ENCODE results near the gene CASP5.
"Not testable (repeated sequence)": the region's sequence is repeated elsewhere in the genome, so short reads cannot be mapped to it uniquely, and the experiment has no call there.

Gene CASP5

GRCh38 chr11:105023003-105023402, at the start of gene CASP5:
CASP5 (minus strand) TSS chr11:105023168; CDS start chr11:105023136, 32 bp downstream.
- no peak for DNase-seq

DNA sequence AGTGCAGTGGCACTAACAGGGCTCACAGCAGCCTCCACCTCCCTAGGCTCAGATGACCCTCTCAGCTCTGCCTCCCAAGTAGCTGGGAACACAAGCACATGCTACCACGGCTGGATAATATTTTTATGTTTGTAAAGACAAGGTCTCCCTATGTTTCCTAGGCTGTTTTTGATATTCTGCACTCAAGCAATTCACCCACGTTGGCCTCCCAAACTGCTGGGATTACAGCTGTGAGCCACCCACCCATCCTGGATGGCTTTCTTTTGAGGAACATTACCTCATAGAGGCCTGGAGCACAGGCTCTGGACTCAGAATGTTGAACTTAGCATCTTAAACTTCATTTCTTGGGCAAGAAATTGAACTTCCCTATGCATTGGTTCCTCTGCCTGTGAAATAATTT, 49.1 kb upstream of the CASP5 start:
- not testable (repeated sequence) for DNase-seq

GRCh38 chr11:105071089-105071732, 48.2 kb upstream of the CASP5 start:
- DNase-seq, result no peak

GRCh38 chr11:105070306-105070705, 47.3 kb upstream of the CASP5 start:
- DNase-seq, result no peak

DNA sequence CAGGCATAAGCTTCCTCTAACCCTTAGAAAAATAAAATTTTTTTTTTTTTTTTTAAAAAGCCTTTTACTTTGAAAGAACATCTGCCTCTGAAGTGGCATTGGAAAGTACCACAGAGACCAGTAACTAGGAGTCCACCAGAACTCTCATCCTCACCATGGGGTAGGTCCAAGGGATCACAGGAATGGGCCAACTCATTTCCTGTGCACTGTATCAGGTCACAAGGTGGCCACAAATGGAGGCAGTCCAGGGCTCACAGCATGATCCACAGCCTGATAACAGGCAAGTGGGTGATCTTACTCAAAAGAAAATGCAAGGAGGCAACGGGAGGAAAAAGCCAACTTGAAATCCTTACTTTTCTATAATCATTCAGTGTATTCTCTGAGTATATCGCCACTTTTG, 46.8 kb upstream of the CASP5 start:
- DNase-seq, result not testable (repeated sequence)

DNA sequence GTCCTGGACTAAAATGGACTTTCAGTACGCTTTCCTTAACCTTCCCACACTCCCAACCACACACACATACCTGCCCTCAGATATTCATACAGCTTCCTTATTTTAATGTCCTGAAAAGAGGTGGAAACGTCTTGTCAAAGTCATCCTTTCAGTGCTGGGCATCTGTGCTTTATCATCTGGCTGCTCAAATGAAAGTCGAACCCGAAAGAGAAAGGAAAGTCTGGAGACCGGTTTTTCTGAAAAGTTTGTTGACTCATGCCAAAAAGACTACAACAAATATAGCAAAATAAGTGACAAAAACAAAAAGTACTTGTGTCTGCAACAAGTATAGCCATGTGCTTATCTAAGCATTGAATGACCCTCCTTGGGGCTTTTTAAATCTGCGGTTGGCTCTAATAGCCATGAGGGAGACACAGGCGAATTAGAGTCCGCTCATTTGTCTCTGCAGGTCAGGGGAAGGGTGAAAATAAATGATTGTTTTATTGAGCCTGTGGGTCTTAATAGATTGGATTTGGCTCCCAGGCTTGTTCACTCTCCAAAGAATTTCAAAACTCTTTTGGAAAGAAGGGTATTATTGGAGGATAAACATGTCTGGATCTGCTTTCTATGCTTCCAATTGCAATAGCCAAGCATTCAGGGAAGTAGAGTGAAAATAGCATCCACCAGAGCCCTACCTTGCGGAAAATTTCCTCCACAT, 40.4 kb upstream of the CASP5 start:
- DNase-seq, result not testable (repeated sequence)

DNA sequence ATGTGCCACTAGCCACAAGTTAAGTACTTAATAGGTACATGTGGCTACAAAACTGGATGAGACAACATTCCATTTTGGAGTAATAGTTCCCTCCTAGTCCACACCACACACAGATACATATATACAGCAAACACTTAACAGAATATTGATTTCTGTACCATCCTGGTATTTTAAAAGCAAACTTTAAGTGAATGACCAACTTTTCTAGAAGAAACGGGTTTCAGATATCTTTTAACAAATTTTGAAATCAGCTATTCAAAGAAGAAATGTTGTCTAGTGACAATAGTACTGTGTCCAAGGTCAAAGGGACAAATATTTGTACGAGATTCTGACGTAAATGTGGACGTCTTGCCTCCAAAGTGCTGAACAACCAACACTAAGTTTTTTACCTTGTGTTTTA, 34.5 kb upstream of the CASP5 start:
- DNase-seq, result no peak

- no peak for DNase-seq
Measured at GRCh38 chr11:105056446-105056845, 33.5 kb upstream of the CASP5 start.

DNA sequence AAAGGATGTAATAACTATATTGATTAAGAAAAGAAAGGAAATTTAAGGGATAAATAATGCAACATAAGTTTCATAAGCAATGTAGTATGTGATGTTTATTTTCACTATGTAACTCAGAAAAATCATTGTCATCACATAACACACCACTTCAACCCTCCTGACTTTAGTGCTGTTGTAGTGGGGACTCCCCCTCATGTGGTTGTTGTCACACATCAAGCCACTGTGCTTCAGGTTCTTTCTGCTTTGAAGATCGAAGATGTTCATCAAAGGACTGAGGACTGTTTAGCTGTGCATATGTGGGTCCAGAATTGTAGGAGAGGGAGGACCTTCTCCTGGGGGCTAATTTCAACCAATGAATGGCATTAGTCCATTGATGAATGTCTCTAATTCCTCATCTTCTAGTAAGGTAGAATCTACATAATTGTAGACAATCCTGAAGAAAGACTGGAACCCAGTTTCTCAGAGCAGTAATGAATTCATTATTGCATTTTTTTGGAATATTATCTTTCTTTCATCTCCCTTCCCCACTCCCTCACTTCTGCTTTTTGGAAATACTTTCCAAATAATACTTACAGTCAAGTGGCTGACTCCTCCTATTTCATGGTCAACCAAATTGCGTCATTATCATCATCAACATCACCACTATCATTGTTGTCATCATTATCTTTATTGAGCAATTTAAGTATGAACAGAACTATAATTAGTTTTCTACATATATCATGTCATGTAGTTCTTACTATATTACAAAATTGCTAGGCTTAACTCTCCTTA, 31.9 kb upstream of the CASP5 start:
- no peak for DNase-seq

- DNase-seq, result no peak
Measured at GRCh38 chr11:105052487-105052886, 29.5 kb upstream of the CASP5 start.

DNA sequence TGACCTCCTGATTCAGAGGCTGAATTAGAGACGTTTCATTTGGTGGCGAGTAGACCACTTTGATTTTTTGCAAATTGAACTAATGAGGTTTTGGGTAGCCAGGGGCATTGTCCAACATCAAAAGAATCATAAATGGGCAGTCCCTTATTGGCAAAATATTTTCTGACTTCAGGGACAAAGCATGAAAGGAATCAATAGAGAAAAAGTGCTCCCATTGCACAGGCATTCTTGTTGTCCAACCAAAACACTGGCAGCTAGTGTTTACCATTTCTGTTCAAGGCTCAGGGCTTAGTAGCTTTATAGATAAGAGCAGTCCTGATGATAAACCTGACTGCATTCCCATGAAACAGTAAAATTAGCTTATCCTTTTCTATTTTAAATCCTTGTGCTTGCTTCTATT, 28.6 kb upstream of the CASP5 start:
- DNase-seq, result no peak

DNA sequence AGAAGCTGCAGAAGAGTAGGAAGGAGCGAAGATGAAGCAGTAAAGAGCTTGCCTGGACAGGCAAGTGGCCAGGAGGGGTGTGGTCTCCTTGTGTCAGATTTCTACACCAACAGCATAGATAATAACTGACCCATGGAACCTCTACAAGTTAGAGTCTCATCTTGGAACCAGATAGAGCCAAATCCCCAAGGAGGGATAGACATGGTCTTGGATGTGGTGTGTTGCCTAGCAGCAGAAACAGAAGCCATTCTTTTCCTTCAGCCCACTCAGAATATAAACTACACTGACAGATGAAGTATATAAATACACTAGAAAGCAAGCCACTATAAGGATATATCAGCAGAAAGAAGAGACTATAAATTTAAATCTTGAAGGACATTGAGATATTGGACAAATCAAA, 26.5 kb upstream of the CASP5 start:
- no peak for DNase-seq

DNA sequence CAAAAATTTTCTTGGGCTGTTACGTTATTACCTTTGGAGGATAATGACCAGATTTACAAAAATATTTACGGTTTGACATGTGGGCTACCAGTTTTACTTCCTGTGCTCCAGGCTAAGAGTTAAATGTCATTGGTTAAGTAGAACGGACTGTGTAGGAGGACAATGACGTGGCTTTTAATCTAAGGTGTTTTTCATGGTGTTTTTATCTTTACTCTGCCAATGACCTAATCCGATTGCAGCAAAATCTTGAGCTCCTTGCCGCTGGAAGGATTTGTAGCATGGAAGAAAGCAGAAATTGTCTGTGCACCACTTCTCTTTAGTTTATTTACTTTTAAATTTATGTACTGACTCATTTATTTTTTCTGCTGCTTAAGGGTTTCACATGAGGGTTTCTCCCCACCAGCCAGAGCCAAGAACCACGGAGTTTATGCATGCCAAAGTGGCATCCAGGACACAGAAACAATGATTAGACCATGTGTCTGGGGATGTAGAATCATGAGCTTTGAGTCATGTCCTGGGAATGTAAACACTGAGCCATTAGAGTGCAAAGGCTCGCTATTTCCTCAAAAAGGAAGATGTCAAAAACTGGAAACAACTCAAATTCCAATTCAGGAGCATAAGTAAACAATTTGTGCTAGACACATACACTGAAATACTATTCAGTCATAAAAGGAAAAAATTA, 24.1 kb upstream of the CASP5 start:
- DNase-seq, result no peak

- DNase-seq, result no peak
Measured at GRCh38 chr11:105045676-105046296, 22.8 kb upstream of the CASP5 start.

DNA sequence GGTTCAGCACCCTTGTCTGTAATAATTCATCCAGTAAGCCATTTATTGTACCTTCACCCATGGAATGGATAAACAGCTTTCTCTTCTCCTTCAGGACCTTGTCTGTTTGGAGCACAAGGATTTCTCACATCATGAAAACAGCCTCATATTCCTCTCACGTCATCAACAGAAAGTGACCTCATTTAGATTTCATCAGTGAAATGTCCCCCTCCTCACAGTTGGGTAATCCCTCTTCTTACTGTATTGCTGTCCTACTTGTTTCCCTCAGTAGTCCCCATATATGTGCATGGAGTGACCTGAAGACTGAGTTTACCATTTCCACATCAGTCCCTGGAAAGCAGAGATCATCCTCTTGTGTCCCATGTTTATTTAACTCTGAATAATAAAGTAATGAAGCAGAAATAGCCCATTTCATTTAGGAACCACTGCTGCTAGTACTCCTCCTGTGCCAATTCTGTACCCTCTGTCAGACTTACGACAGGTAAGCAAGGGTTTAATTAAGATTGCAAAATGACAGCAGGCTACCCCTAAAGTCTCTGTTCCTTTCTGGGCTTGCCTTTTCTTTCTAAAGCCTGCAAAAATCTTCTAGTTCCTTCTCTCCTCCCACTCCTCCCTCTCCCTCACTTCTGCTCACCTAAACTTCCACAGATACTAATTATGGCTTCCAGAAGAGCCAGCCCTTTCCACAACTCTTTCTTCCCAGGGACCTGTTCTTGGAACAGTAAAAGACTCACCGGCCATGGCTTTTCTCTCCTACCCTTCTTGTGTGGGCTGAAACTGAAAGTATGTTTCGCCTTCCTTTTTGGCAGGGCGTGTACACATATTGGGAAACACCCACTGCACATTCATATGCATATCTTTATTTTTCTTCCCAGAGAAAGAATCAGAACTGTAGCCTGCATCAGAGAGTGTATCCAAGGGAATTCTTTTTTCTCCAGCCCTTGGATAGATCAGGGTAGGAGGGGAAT, 21.9 kb upstream of the CASP5 start, which contains the start of gene CARD16:
Gene CARD16 (minus strand): TSS at position 779 of the 968 bp plus-strand sequence. CDS start 38 bp downstream, at position 741.
- DNase-seq, result not testable (repeated sequence)

DNA sequence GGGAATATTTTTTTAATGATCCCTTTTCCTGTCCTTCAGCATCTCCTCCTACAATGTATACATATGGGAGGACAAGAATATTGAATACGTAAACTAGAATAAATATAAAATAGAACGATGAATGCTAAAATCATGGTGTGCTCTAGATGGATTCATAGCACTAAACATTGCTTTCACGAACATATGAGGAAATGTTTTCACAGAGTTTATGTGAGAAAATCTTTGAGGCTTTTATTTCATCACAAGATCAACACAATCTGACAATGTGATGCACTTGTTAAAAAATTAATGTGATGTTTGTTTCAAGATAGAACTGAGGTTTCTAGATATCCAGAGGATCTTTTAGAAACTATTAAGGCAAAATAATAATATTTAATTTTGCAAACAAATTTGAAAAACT, 19.2 kb upstream of the CASP5 start:
- no peak for DNase-seq

- no peak for DNase-seq
Measured at GRCh38 chr11:105040703-105041102, 17.7 kb upstream of the CASP5 start.

- no peak for DNase-seq
Measured at GRCh38 chr11:105034813-105035620, 12.0 kb upstream of the CASP5 start, which contains the start of gene CASP1. CASP1 (minus strand) TSS chr11:105035144; CDS start chr11:105035113, 31 bp downstream.

- DNase-seq, result not testable (repeated sequence)
Measured at GRCh38 chr11:105034388-105034787, 11.4 kb upstream of the CASP5 start.

DNA sequence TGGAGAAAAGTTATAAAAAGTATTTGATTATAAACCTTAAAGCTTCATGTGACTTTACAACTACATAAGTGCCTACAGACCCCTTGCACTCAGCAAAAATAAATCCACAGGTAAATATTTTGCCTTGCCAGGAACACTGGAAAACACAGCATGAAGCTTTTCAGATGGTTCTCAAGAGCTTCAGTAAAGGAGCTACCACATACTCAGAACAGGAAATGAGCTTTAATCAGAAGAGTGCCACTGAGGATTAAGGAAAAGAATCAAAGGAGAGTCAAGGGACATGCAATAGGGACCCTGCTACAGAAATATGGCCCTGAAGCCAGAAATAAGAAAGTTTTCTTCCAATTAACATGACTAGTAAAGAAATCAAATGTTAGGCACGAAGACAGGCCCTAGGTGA, 10.8 kb upstream of the CASP5 start:
- DNase-seq, result no peak

Data from NCI-H146 (cell line).